Colonic mucosa (tissue), 4 donors: ENCODE data around the gene PRR30. TPM values are rescaled to one million over a fixed set of nuclear protein-coding genes. Genes with fewer than 3 reads are reported as not detected.
"Not testable (repeated sequence)": the region's sequence is repeated elsewhere in the genome, so short reads cannot be mapped to it uniquely, and the experiment has no call there.

ENCODE experiments used
- DNase-seq: peaks from one replicate; pipeline ENCODE4 v3.0.0-alpha.2; 2020
- H3K27ac ChIP-seq: fragments of 200-600 bp; one replicate; pipeline ENCODE4 v1.8.0; 2021
- H3K27me3 ChIP-seq: fragments of 200-600 bp; one replicate; pipeline ENCODE4 v1.8.0; 2021
- H3K36me3 ChIP-seq: fragments of 200-600 bp; one replicate; pipeline ENCODE4 v1.8.0; 2021
- H3K4me1 ChIP-seq: fragments of 200-600 bp; one replicate; pipeline ENCODE4 v1.8.0; 2021; ENCODE audit warnings: mild to moderate bottlenecking
- H3K4me3 ChIP-seq: fragments of 200-600 bp; one replicate; pipeline ENCODE4 v1.8.0; 2021
- H3K9ac ChIP-seq, 2 donors: one replicate each; pipeline ENCODE4 v1.7.0; 2013; ENCODE audit warnings: control low read depth in 2 of 2, low read depth in 2 of 2, low read length in 2 of 2
- H3K9me3 ChIP-seq: fragments of 200-600 bp; one replicate; pipeline ENCODE4 v1.8.0; 2021
- CTCF ChIP-seq: fragments of 200-600 bp; IDR thresholded peaks from one replicate; pipeline ENCODE4 v1.8.0; 2022; ENCODE audit warnings: antibody characterized with exemption, mild to moderate bottlenecking
- intact Hi-C: fragments of 100-400 bp; cut with DNase I; formaldehyde crosslinking; loops from one replicate; pipeline ENCODE4 v1.14.1; 2022
- total RNA-seq, 2 donors: library from RNA; stranded (reverse); fragmentation: NEBNext Ultra II Directional in 1 of 2; extraction: Animal tissue kit (Norgen Biotek cat#: 25700) in 1 of 2; gene quantifications; one replicate each; pipeline ENCODE4 v1.2.1, GENCODE V29; 2021
- donor health status: healthy.
- donor health status: DM: no; HTN: no; CAD: no.
- donor health status: DM: no; HTN: no; CAD: no.

The PRR30 gene
- total RNA-seq, 2 donors from 2014 or later: not detected

- intact Hi-C loops: no loop called here
- Histone ChIP-seq H3K9ac (no peak overlapping the region), H3K9me3 (no peaks in the 10 kb centered on the region), H3K36me3 (no peaks in the 10 kb centered on the region), H3K27ac (no peak overlapping the region), H3K27me3 (peaks cover 14% of the 10 kb centered on the region), H3K4me1 (peaks cover 3% of the 10 kb centered on the region), H3K4me3 (peak overlapping the region; percentile 19)
- no peak for TF ChIP-seq CTCF
- DNase-seq: no peak
These were observed 21.1 kb downstream of the PRR30 start for GRCh38 chr2:27117995-27118524.

GRCh38 chr2:27115519-27115918 lies 23.7 kb downstream of the PRR30 start:
- intact Hi-C loops: no loop called here
- DNase-seq: no peak
- H3K36me3 ChIP-seq: no peaks in the 10 kb centered on the region
- TF ChIP-seq CTCF: no peak
- no peak overlapping the region for H3K27ac ChIP-seq
- H3K9me3 ChIP-seq: no peaks in the 10 kb centered on the region
- no peak overlapping the region for H3K9ac ChIP-seq
- H3K4me3 ChIP-seq: no peak overlapping the region
- H3K4me1 ChIP-seq: peaks cover 3% of the 10 kb centered on the region
- H3K27me3 ChIP-seq: peaks cover 14% of the 10 kb centered on the region

- H3K36me3 ChIP-seq, H3K27ac ChIP-seq, H3K4me1 ChIP-seq, H3K9ac ChIP-seq, DNase-seq, H3K27me3 ChIP-seq, H3K9me3 ChIP-seq, intact Hi-C loops, H3K4me3 ChIP-seq: not testable (repeated sequence)
These were observed 27.7 kb downstream of the PRR30 start for GRCh38 chr2:27111392-27112078.

GRCh38 chr2:27110603-27111352 lies 28.4 kb downstream of the PRR30 start:
- H3K27ac ChIP-seq, H3K9ac ChIP-seq, H3K4me1 ChIP-seq, H3K36me3 ChIP-seq, H3K4me3 ChIP-seq, H3K27me3 ChIP-seq, H3K9me3 ChIP-seq, DNase-seq, intact Hi-C loops: not testable (repeated sequence)

- intact Hi-C loops: no loop called here
These were observed 30.1 kb downstream of the PRR30 start for GRCh38 chr2:27109083-27109482.

GRCh38 chr2:27108221-27108620 lies 31.0 kb downstream of the PRR30 start:
- Histone ChIP-seq H3K27me3 (no peaks in the 10 kb centered on the region), H3K9me3 (no peaks in the 10 kb centered on the region), H3K36me3 (no peaks in the 10 kb centered on the region), H3K9ac (no peak overlapping the region), H3K4me1 (no peaks in the 10 kb centered on the region), H3K4me3 (no peak overlapping the region), H3K27ac (no peak overlapping the region)
- intact Hi-C loops: no loop called here
- TF ChIP-seq CTCF: no peak
- no peak for DNase-seq

More at GRCh38 chr2:27109083-27109482, 30.1 kb downstream of the PRR30 start:
- Histone ChIP-seq H3K9me3 (no peaks in the 10 kb centered on the region), H3K27me3 (no peaks in the 10 kb centered on the region), H3K4me3 (no peak overlapping the region), H3K4me1 (no peaks in the 10 kb centered on the region), H3K27ac (no peak overlapping the region), H3K9ac (no peak overlapping the region), H3K36me3 (no peaks in the 10 kb centered on the region)
- TF ChIP-seq CTCF: no peak
- no peak for DNase-seq
